ENCODE data around the gene IFNGR1.
A peak's percentile ranks its signal among the peaks of the same experiment; 100 is the strongest.
"Not testable (repeated sequence)": the region's sequence is repeated elsewhere in the genome, so short reads cannot be mapped to it uniquely, and the experiment has no call there.

Gene IFNGR1

GRCh38 chr6:137218917-137219663, at the start of gene IFNGR1:
IFNGR1 (minus strand) TSS chr6:137219385; CDS start chr6:137219327, 58 bp downstream.
- DNase-seq (ENCODE audit: low spot score), result peak; percentile 91

GRCh38 chr6:137268911-137269310, 49.7 kb upstream of the IFNGR1 start:
- no peak for DNase-seq (ENCODE audit: low spot score)

- DNase-seq (ENCODE audit: low spot score), result no peak
These were observed 47.1 kb upstream of the IFNGR1 start for GRCh38 chr6:137266309-137266586.

- DNase-seq (ENCODE audit: low spot score), result no peak
These were observed 46.5 kb upstream of the IFNGR1 start for GRCh38 chr6:137265561-137266308.

- DNase-seq (ENCODE audit: low spot score), result no peak
These were observed 45.3 kb upstream of the IFNGR1 start for GRCh38 chr6:137264311-137265075.

GRCh38 chr6:137261761-137262160, 42.6 kb upstream of the IFNGR1 start:
- no peak for DNase-seq (ENCODE audit: low spot score)

- no peak for DNase-seq (ENCODE audit: low spot score)
These were observed 42.2 kb upstream of the IFNGR1 start for GRCh38 chr6:137261361-137261760.

GRCh38 chr6:137260217-137260616, 41.0 kb upstream of the IFNGR1 start:
- no peak for DNase-seq (ENCODE audit: low spot score)

GRCh38 chr6:137259349-137259748, 40.2 kb upstream of the IFNGR1 start:
- no peak for DNase-seq (ENCODE audit: low spot score)

GRCh38 chr6:137258170-137258569, 39.0 kb upstream of the IFNGR1 start:
- no peak for DNase-seq (ENCODE audit: low spot score)

- DNase-seq (ENCODE audit: low spot score), result no peak
These were observed 37.3 kb upstream of the IFNGR1 start for GRCh38 chr6:137256350-137257103.

- DNase-seq (ENCODE audit: low spot score), result no peak
These were observed 35.8 kb upstream of the IFNGR1 start for GRCh38 chr6:137254966-137255365.

GRCh38 chr6:137254430-137254829, 35.2 kb upstream of the IFNGR1 start:
- DNase-seq (ENCODE audit: low spot score), result not testable (repeated sequence)

GRCh38 chr6:137248702-137249101, 29.5 kb upstream of the IFNGR1 start:
- no peak for DNase-seq (ENCODE audit: low spot score)

- no peak for DNase-seq (ENCODE audit: low spot score)
These were observed 28.5 kb upstream of the IFNGR1 start for GRCh38 chr6:137247724-137248123.

GRCh38 chr6:137246791-137247202, 27.6 kb upstream of the IFNGR1 start:
- DNase-seq (ENCODE audit: low spot score), result no peak

GRCh38 chr6:137246164-137246563, 27.0 kb upstream of the IFNGR1 start:
- no peak for DNase-seq (ENCODE audit: low spot score)

GRCh38 chr6:137241481-137242038, 22.4 kb upstream of the IFNGR1 start:
- no peak for DNase-seq (ENCODE audit: low spot score)

- DNase-seq (ENCODE audit: low spot score), result no peak
These were observed 21.0 kb upstream of the IFNGR1 start for GRCh38 chr6:137240168-137240567.

- no peak for DNase-seq (ENCODE audit: low spot score)
These were observed 18.4 kb upstream of the IFNGR1 start for GRCh38 chr6:137237413-137238170.

All from HuH-7 (cell line).